ENCODE measurements around the gene ICAM4.
A peak's percentile ranks its signal among the peaks of the same experiment; 100 is the strongest.
"Not testable (repeated sequence)": the region's sequence is repeated elsewhere in the genome, so short reads cannot be mapped to it uniquely, and the experiment has no call there.

Gene ICAM4

GRCh38 chr19:10318807-10319682, 32.3 kb downstream of the ICAM4 start:
- DNase-seq (ENCODE audit: low read depth, low spot score), result no peak

GRCh38 chr19:10320602-10321416, 34.1 kb downstream of the ICAM4 start:
- no peak for DNase-seq (ENCODE audit: low read depth, low spot score)

GRCh38 chr19:10321417-10321797, 34.7 kb downstream of the ICAM4 start:
- DNase-seq (ENCODE audit: low read depth, low spot score), result no peak

- no peak for DNase-seq (ENCODE audit: low read depth, low spot score)
These were observed 35.4 kb downstream of the ICAM4 start for GRCh38 chr19:10321874-10322835.

- DNase-seq (ENCODE audit: low read depth, low spot score), result no peak
These were observed 39.0 kb downstream of the ICAM4 start for GRCh38 chr19:10325732-10326131.

GRCh38 chr19:10327793-10328192, 41.0 kb downstream of the ICAM4 start:
- no peak for DNase-seq (ENCODE audit: low read depth, low spot score)

GRCh38 chr19:10328558-10329429, 42.0 kb downstream of the ICAM4 start:
- DNase-seq (ENCODE audit: low read depth, low spot score), result no peak

- DNase-seq (ENCODE audit: low read depth, low spot score), result no peak
These were observed 42.8 kb downstream of the ICAM4 start for GRCh38 chr19:10329555-10329954.

GRCh38 chr19:10332158-10332964, 45.6 kb downstream of the ICAM4 start:
- DNase-seq (ENCODE audit: low read depth, low spot score), result no peak

GRCh38 chr19:10332965-10333757, 46.4 kb downstream of the ICAM4 start, which contains the start of gene RAVER1:
RAVER1 (minus strand) TSS chr19:10333529; CDS start chr19:10333507, 22 bp downstream.
- DNase-seq (ENCODE audit: low read depth, low spot score), result peak; percentile 96

GRCh38 chr19:10333758-10334587, 47.2 kb downstream of the ICAM4 start:
- DNase-seq (ENCODE audit: low read depth, low spot score), result no peak

GRCh38 chr19:10334588-10335351, 48.0 kb downstream of the ICAM4 start:
- no peak for DNase-seq (ENCODE audit: low read depth, low spot score)

GRCh38 chr19:10335352-10335985, 48.7 kb downstream of the ICAM4 start:
- DNase-seq (ENCODE audit: low read depth, low spot score), result no peak

- DNase-seq (ENCODE audit: low read depth, low spot score), result not testable (repeated sequence)
These were observed 50.0 kb downstream of the ICAM4 start for GRCh38 chr19:10336725-10337124.

Measured in activated naive CD8-positive, alpha-beta T cell treated with anti-CD3 and anti-CD28 coated beads, Interleukin-2, amount 50 U/mL, for 16 hours (primary cell).